Vagina (tissue), 2 donors: ENCODE results near the gene CUX1.

Source experiments
- POLR2A ChIP-seq, 2 donors: fragments of 450-650 bp; IDR thresholded peaks; one replicate each; pipeline ENCODE4 v1.6.1; 2017; ENCODE audit warnings: antibody characterized with exemption in 2 of 2, mild to moderate bottlenecking in 2 of 2, moderate library complexity in 2 of 2
- POLR2AphosphoS5 ChIP-seq, 2 donors: sonication (generic); formaldehyde crosslinking; IDR thresholded peaks; one replicate each; pipeline ENCODE4 v1.9.0; 2017; ENCODE audit warnings: antibody characterized with exemption in 2 of 2, mild to moderate bottlenecking in 2 of 2, low read depth in 1 of 2; ENCODE audit not compliant: insufficient read depth in 1 of 2
- TF ChIP-seq, protein P1 (sequence below), 3 experiments: fragments of 450-650 bp in 2 of 3; fragments of 200-600 bp in 1 of 3; sonication (generic) in 1 of 3; IDR thresholded peaks; one replicate each; pipeline ENCODE4 v1.5.1; 2017 to 2019; ENCODE audit warnings: antibody characterized with exemption in 3 of 3, mild to moderate bottlenecking in 2 of 3, moderate library complexity in 2 of 3

GRCh38 chr7:101898106-101898505, 80.7 kb downstream of the CUX1 start:
- TF ChIP-seq POLR2AphosphoS5 (IDR thresholded peaks at IDR 0.05; ENCODE audit: insufficient read depth in 1 of 2, low read depth in 1 of 2) (no peak), POLR2A (IDR thresholded peaks at IDR 0.05) (no peak)
- TF ChIP-seq, protein P1, sequence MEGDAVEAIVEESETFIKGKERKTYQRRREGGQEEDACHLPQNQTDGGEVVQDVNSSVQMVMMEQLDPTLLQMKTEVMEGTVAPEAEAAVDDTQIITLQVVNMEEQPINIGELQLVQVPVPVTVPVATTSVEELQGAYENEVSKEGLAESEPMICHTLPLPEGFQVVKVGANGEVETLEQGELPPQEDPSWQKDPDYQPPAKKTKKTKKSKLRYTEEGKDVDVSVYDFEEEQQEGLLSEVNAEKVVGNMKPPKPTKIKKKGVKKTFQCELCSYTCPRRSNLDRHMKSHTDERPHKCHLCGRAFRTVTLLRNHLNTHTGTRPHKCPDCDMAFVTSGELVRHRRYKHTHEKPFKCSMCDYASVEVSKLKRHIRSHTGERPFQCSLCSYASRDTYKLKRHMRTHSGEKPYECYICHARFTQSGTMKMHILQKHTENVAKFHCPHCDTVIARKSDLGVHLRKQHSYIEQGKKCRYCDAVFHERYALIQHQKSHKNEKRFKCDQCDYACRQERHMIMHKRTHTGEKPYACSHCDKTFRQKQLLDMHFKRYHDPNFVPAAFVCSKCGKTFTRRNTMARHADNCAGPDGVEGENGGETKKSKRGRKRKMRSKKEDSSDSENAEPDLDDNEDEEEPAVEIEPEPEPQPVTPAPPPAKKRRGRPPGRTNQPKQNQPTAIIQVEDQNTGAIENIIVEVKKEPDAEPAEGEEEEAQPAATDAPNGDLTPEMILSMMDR (IDR thresholded peaks at IDR 0.05) = no peak
